Measurements from ENCODE around the gene ESPN. TPM values are rescaled to one million over a fixed set of nuclear protein-coding genes. Genes with fewer than 3 reads are reported as not detected.

The ESPN gene
- total RNA-seq, 4 donors from 2014 or later = 0.33 to 1.0 (median 1.0) TPM; not detected in 1

DNA sequence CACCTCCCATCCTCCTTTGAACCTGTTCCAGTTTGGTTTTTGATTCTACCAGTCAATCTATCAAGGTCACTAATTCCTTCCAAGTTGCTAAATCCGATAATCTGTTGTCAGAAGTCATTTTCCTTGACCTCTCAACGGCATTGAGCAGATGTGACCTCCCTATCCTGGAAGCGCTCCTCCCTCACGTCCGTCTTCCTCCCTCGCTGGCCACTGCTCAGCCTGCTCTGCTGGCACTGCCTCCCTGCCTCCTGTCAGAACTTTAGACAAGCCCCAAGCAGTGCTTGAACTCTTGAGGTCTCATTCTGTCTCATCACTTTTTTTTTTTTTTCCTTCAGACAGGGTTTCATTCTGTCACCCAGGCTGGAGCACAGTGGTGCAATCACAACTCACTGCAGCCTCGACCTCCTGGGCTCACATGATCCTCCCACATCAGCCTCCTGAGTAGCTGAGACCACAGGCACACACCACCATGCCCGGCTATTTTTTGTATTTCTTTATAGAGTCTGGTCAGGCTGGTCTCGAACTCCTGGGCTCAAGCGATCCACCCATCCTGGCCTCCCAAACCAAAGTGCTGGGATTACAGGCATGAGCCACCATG, 26.6 kb upstream of the ESPN start:
- peaks cover 4 to 15% (median 10%) of the 10 kb centered on the region in 4 donors for H3K4me1 ChIP-seq
- no peak overlapping the region for H3K27ac ChIP-seq (replicated peaks in 1 of 4)
- 80% methylated on average over 10 of the region's 10 CpGs for WGBS
- no peaks in the 10 kb centered on the region for H3K9me3 ChIP-seq
- H3K27me3 ChIP-seq = no peaks in the 10 kb centered on the region
- no peak overlapping the region for H3K4me3 ChIP-seq
- intact Hi-C loops (cut with DNase I) = no loop called here
- no peak for DNase-seq (ENCODE audit: extremely low spot score)
- TF ChIP-seq POLR2AphosphoS5 (IDR thresholded peaks at IDR 0.05) (no peak), EP300 (IDR thresholded peaks at IDR 0.05) (no peak), CTCF (IDR thresholded peaks at IDR 0.05) (no peak), POLR2A (IDR thresholded peaks at IDR 0.05; ENCODE audit: low read depth) (no peak)
- H3K36me3 ChIP-seq = no peaks in the 10 kb centered on the region

DNA sequence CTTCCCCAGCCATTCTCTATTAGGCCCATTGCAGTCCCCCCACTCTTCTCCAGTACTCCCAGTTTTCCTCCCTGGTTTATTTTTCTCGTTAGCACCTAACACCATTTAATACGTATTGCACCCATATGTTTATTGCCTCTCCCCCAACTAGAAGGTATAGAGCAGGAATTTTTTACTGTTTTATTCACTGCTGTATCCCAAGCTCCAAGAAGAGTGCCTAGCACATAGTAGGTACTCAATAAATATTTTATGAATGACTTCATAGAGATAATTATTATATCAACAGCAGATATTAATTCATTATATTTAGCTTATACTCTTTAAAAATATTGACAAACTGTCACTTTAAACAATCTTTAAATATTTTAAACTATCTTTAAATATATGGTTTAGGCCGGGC, 25.3 kb upstream of the ESPN start:
- Histone ChIP-seq H3K27me3 (no peaks in the 10 kb centered on the region), H3K36me3 (no peaks in the 10 kb centered on the region), H3K27ac (replicated peaks in 1 of 4) (no peak overlapping the region), H3K9me3 (no peaks in the 10 kb centered on the region), H3K4me1 (peaks cover under 1 to 9% (median 5%) of the 10 kb centered on the region in 4 donors), H3K4me3 (no peak overlapping the region)
- intact Hi-C loops (cut with DNase I) = no loop called here
- 92% methylated on average over 3 of the region's 3 CpGs for WGBS
- TF ChIP-seq POLR2A (IDR thresholded peaks at IDR 0.05; ENCODE audit: low read depth) (no peak), CTCF (IDR thresholded peaks at IDR 0.05) (no peak), POLR2AphosphoS5 (IDR thresholded peaks at IDR 0.05) (no peak), EP300 (IDR thresholded peaks at IDR 0.05) (no peak)
- no peak for DNase-seq (ENCODE audit: extremely low spot score)

GRCh38 chr1:6401673-6402072, 22.9 kb upstream of the ESPN start:
- H3K9me3 ChIP-seq = no peaks in the 10 kb centered on the region
- no peak overlapping the region for H3K4me3 ChIP-seq
- H3K4me1 ChIP-seq = no peaks in the 10 kb centered on the region
- no peak for TF ChIP-seq EP300 (IDR thresholded peaks at IDR 0.05)
- TF ChIP-seq CTCF (IDR thresholded peaks at IDR 0.05) = no peak
- TF ChIP-seq POLR2AphosphoS5 (IDR thresholded peaks at IDR 0.05) = no peak
- TF ChIP-seq POLR2A (IDR thresholded peaks at IDR 0.05; ENCODE audit: low read depth) = no peak
- intact Hi-C loops (cut with DNase I) = no loop called here
- 68% methylated on average over 6 of the region's 6 CpGs for WGBS
- H3K36me3 ChIP-seq = no peaks in the 10 kb centered on the region
- no peak overlapping the region for H3K27ac ChIP-seq (replicated peaks in 1 of 4)
- peaks cover 0 to 13% (median 0%) of the 10 kb centered on the region in 4 donors for H3K27me3 ChIP-seq
- no peak for DNase-seq (ENCODE audit: extremely low spot score)

GRCh38 chr1:6408023-6408422, 16.6 kb upstream of the ESPN start:
- Histone ChIP-seq H3K4me3 (no peak overlapping the region), H3K36me3 (no peaks in the 10 kb centered on the region), H3K27ac (replicated peaks in 1 of 4) (no peak overlapping the region), H3K4me1 (no peaks in the 10 kb centered on the region), H3K27me3 (peaks cover 0 to 56% (median 2%) of the 10 kb centered on the region in 4 donors), H3K9me3 (no peaks in the 10 kb centered on the region)
- intact Hi-C loops (cut with DNase I) = no loop called here
- no peak for TF ChIP-seq POLR2AphosphoS5 (IDR thresholded peaks at IDR 0.05)
- TF ChIP-seq POLR2A (IDR thresholded peaks at IDR 0.05; ENCODE audit: low read depth) = no peak
- no peak for TF ChIP-seq CTCF (IDR thresholded peaks at IDR 0.05)
- TF ChIP-seq EP300 (IDR thresholded peaks at IDR 0.05) = no peak
- DNase-seq (ENCODE audit: extremely low spot score) = no peak
- 84% methylated on average over 6 of the region's 6 CpGs for WGBS

DNA sequence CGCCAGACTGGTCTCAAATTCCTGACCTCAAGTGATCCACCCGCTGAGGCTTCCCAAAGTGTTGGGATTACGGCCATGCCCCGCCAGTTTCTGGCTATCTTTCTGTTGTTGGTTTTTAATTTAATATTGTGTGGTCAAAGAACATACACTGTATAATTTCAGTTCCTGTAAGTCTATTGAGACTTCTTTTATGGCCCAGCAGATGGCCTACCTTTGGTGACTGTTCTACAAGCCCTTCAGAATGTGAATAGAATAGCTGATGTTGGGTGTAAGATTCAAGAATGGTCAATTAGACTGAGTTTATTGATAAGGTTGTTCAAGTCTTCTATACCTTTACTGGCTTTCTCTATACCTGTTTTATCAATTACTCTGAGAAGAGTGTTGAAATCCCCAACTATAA, 15.5 kb upstream of the ESPN start:
- Histone ChIP-seq H3K27me3 (peaks cover 0 to 67% (median 3%) of the 10 kb centered on the region in 4 donors), H3K9me3 (no peaks in the 10 kb centered on the region), H3K27ac (replicated peaks in 1 of 4) (no peak overlapping the region), H3K4me1 (no peaks in the 10 kb centered on the region), H3K36me3 (no peaks in the 10 kb centered on the region), H3K4me3 (no peak overlapping the region)
- WGBS = 97% methylated on average over 4 of the region's 4 CpGs
- DNase-seq (ENCODE audit: extremely low spot score) = no peak
- TF ChIP-seq EP300 (IDR thresholded peaks at IDR 0.05) (no peak), CTCF (IDR thresholded peaks at IDR 0.05) (no peak), POLR2A (IDR thresholded peaks at IDR 0.05; ENCODE audit: low read depth) (no peak), POLR2AphosphoS5 (IDR thresholded peaks at IDR 0.05) (no peak)
- intact Hi-C loops (cut with DNase I) = no loop called here
